ENCODE data around the gene BCAM.

The BCAM gene

DNA sequence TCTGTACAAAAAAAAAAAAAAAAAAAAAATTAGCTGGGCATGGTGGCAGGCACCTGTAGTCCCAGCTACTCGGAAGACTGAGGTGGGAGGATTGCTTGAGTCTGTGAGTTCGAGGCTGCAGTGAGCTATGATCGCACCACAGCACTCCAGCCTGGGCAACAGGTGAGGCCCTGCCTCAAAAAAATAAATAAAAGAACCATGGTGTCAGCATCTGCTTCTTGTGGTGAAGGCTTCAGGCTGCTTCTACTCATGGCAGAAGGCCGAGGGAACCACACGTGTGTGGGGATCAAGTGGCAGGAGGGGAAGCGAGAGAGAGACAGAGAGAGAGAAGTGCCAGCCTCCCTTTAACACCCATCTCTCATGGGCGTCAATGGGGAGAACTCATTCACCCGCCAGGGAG lies 46.9 kb upstream of the BCAM start:
- TF ChIP-seq YY2 (tag by site-specific recombination; IDR thresholded peaks at IDR 0.05): no peak
- peak; percentile 67 for TF ChIP-seq SCRT1 (tag by site-specific recombination; IDR thresholded peaks at IDR 0.05; ENCODE audit: borderline replicate concordance)
- TF ChIP-seq SCRT2 (tag by site-specific recombination; IDR thresholded peaks at IDR 0.05): peak; percentile 77
- Histone ChIP-seq H3K9me3 (ENCODE audit: control insufficient read depth, insufficient read depth, low read depth, low read length) (no peaks in the 10 kb centered on the region), H3K4me3 (ENCODE audit: low read depth, low read length) (no peak overlapping the region), H3K36me3 (ENCODE audit: control insufficient read depth in 2 of 2, insufficient read depth in 1 of 2, low read length in 2 of 2) (peaks cover 0 to 13% of the 10 kb centered on the region in 2 experiments; a peak in 2 of 3 replicates), H3K4me1 (ENCODE audit: control insufficient read depth, insufficient read depth, low read length) (no peaks in the 10 kb centered on the region), H3K27ac (ENCODE audit: extremely low read depth, low read depth, low read length) (no peak overlapping the region)
- ChIA-PET POLR2A (interaction anchor here (0.7 kb wide), 1 partner anchor 128 kb away, joined by 8 read pairs; no protein-coding TSS in a partner anchor), CTCF (interaction anchor here (0.7 to 3.1 kb wide), 4 partner anchors 8 to 191 kb away, joined by 3 to 14 read pairs (median 4); no protein-coding TSS in a partner anchor)

- Histone ChIP-seq H3K9me3 (ENCODE audit: control insufficient read depth, insufficient read depth, low read depth, low read length) (no peaks in the 10 kb centered on the region; the same call in 1 of the 2 replicates), H3K4me1 (ENCODE audit: control insufficient read depth, insufficient read depth, low read length) (no peaks in the 10 kb centered on the region), H3K36me3 (ENCODE audit: control insufficient read depth in 2 of 2, insufficient read depth in 1 of 2, low read length in 2 of 2) (no peaks in the 10 kb centered on the region; a peak in 1 of 3 replicates), H3K27ac (ENCODE audit: extremely low read depth, low read depth, low read length) (no peak overlapping the region), H3K4me3 (ENCODE audit: low read depth, low read length) (no peak overlapping the region)
- CTCF ChIA-PET: interaction anchor here (0.6 to 11.4 kb wide), 10 partner anchors 9 to 558 kb away, joined by 3 to 453 read pairs (median 4); no protein-coding TSS in a partner anchor
- POLR2A ChIA-PET: interaction anchor here (1.0 kb wide), 1 partner anchor 11 kb away, joined by 3 read pairs; no protein-coding TSS in a partner anchor
- TF ChIP-seq BCL6B (tag by site-specific recombination; IDR thresholded peaks at IDR 0.05): no peak
- TF ChIP-seq, protein P1, sequence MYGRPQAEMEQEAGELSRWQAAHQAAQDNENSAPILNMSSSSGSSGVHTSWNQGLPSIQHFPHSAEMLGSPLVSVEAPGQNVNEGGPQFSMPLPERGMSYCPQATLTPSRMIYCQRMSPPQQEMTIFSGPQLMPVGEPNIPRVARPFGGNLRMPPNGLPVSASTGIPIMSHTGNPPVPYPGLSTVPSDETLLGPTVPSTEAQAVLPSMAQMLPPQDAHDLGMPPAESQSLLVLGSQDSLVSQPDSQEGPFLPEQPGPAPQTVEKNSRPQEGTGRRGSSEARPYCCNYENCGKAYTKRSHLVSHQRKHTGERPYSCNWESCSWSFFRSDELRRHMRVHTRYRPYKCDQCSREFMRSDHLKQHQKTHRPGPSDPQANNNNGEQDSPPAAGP (tag by site-specific recombination; IDR thresholded peaks at IDR 0.05): no peak
- no peak for TF ChIP-seq ZNF157 (tag by site-specific recombination; IDR thresholded peaks at IDR 0.05)
Measured at GRCh38 chr19:44765033-44765948, 43.6 kb upstream of the BCAM start.

GRCh38 chr19:44765949-44766335 lies 43.0 kb upstream of the BCAM start:
- H3K27ac ChIP-seq (ENCODE audit: extremely low read depth, low read depth, low read length): no peak overlapping the region
- CTCF ChIA-PET: interaction anchor here (0.6 to 11.4 kb wide), 10 partner anchors 12 to 559 kb away, joined by 3 to 453 read pairs (median 4); partner anchors contain the start of gene TOMM40
- no peaks in the 10 kb centered on the region for H3K4me1 ChIP-seq (ENCODE audit: control insufficient read depth, insufficient read depth, low read length)
- H3K36me3 ChIP-seq (ENCODE audit: control insufficient read depth in 2 of 2, insufficient read depth in 1 of 2, low read length in 2 of 2): no peaks in the 10 kb centered on the region; a peak in 1 of 3 replicates
- no peaks in the 10 kb centered on the region; the same call in 1 of the 2 replicates for H3K9me3 ChIP-seq (ENCODE audit: control insufficient read depth, insufficient read depth, low read depth, low read length)
- no peak for TF ChIP-seq ZNF175 (tag by site-specific recombination; IDR thresholded peaks at IDR 0.05)
- no peak for TF ChIP-seq KLF9 (tag by site-specific recombination; IDR thresholded peaks at IDR 0.05; ENCODE audit: low read depth)
- no peak for TF ChIP-seq ZNF660 (tag by site-specific recombination; IDR thresholded peaks at IDR 0.05)
- TF ChIP-seq ZNF248 (tag by site-specific recombination; IDR thresholded peaks at IDR 0.05): no peak
- TF ChIP-seq ZNF555 (tag by site-specific recombination; conservative IDR thresholded peaks at IDR 0.05): no peak
- peak; percentile 53; the same call in 1 of the 2 replicates for TF ChIP-seq ZNF121 (tag by site-specific recombination; IDR thresholded peaks at IDR 0.05)
- no peak for TF ChIP-seq ZNF335 (tag by site-specific recombination; conservative IDR thresholded peaks at IDR 0.05)
- no peak for TF ChIP-seq ZFP69B (tag by site-specific recombination; IDR thresholded peaks at IDR 0.05)
- H3K4me3 ChIP-seq (ENCODE audit: low read depth, low read length): no peak overlapping the region
- POLR2A ChIA-PET: interaction anchor here (1.0 kb wide), 1 partner anchor 11 kb away, joined by 3 read pairs; no protein-coding TSS in a partner anchor

Measured in HEK293 (cell line).